SK-N-SH treated with all-trans-retinoic acid at 6 μM for 48 hours (cell line): ENCODE data around the gene RTN4R.

Experiments
- ATAC-seq: fragments of 200-7000 bp; cut with Tn5 transposase; 3 replicates; pipeline ENCODE4 v1.9.1; 2020; ENCODE audit warnings: mild to moderate bottlenecking, moderate library complexity
- ARNTL ChIP-seq: fragments of 450-650 bp; formaldehyde crosslinking; IDR thresholded peaks from 2 replicates; pipeline ENCODE4 v1.5.0; 2020; ENCODE audit warnings: low read depth, mild to moderate bottlenecking, moderate library complexity, borderline replicate concordance
- BACH2 ChIP-seq: fragments of 250-450 bp; sonication (Bioruptor Pico); IDR thresholded peaks from 2 replicates; pipeline ENCODE4 v1.9.0; 2021; ENCODE audit warnings: mild to moderate bottlenecking, borderline replicate concordance
- CREB5 ChIP-seq: fragments of 250-450 bp; sonication (Bioruptor Pico); IDR thresholded peaks from 2 replicates; pipeline ENCODE4 v1.5.1; 2020; ENCODE audit warnings: low read depth, mild to moderate bottlenecking, moderate library complexity
- CSDC2 ChIP-seq: fragments of 250-450 bp; sonication (Bioruptor Pico); IDR thresholded peaks from 2 replicates; pipeline ENCODE4 v1.5.0; 2020; ENCODE audit warnings: mild to moderate bottlenecking, moderate library complexity
- ESRRG ChIP-seq: fragments of 250-450 bp; sonication (Bioruptor Pico); IDR thresholded peaks from 2 replicates; pipeline ENCODE4 v1.6.1; 2021; ENCODE audit warnings: mild to moderate bottlenecking
- OSR1 ChIP-seq: fragments of 250-450 bp; sonication (Bioruptor Pico); IDR thresholded peaks from 2 replicates; pipeline ENCODE4 v1.8.0; 2022; ENCODE audit warnings: moderate library complexity, mild to moderate bottlenecking, inconsistent platforms
- POU6F1 ChIP-seq: fragments of 250-450 bp; sonication (Bioruptor Pico); IDR thresholded peaks from 2 replicates; pipeline ENCODE4 v1.8.0; 2021; ENCODE audit warnings: low read depth, mild to moderate bottlenecking, moderate library complexity, borderline replicate concordance
- PPARA ChIP-seq: fragments of 250-450 bp; sonication (Bioruptor Pico); IDR thresholded peaks from 2 replicates; pipeline ENCODE4 v1.5.0; 2020; ENCODE audit warnings: mild to moderate bottlenecking, borderline replicate concordance
- RARB ChIP-seq: fragments of 250-450 bp; sonication (Bioruptor Pico); IDR thresholded peaks from 2 replicates; pipeline ENCODE4 v1.8.0; 2021; ENCODE audit warnings: mild to moderate bottlenecking, moderate library complexity
- SNAI2 ChIP-seq: fragments of 250-450 bp; sonication (Bioruptor Pico); IDR thresholded peaks from 2 replicates; pipeline ENCODE4 v1.5.0; 2020; ENCODE audit warnings: mild to moderate bottlenecking, moderate library complexity
- TCF4 ChIP-seq: fragments of 250-450 bp; sonication (Bioruptor Pico); IDR thresholded peaks from 2 replicates; pipeline ENCODE4 v1.8.0; 2021; ENCODE audit warnings: mild to moderate bottlenecking, moderate library complexity, borderline replicate concordance
- TOX ChIP-seq: fragments of 250-450 bp; sonication (Bioruptor Pico); IDR thresholded peaks from 2 replicates; pipeline ENCODE4 v1.8.0; 2021; ENCODE audit warnings: mild to moderate bottlenecking, moderate library complexity, borderline replicate concordance
- ZFP3 ChIP-seq: fragments of 250-450 bp; sonication (Bioruptor Pico); IDR thresholded peaks from 2 replicates; pipeline ENCODE4 v1.5.0; 2020; ENCODE audit warnings: mild to moderate bottlenecking, moderate library complexity
- ZFP30 ChIP-seq: fragments of 450-650 bp; formaldehyde crosslinking; IDR thresholded peaks from 2 replicates; pipeline ENCODE4 v1.5.0; 2022; ENCODE audit warnings: mild to moderate bottlenecking, moderate library complexity
- ZNF565 ChIP-seq: fragments of 450-650 bp; formaldehyde crosslinking; conservative IDR thresholded peaks from 2 replicates; pipeline ENCODE4 v1.5.0; 2020; ENCODE audit warnings: low read depth, mild to moderate bottlenecking, moderate library complexity
- ZNF70 ChIP-seq: fragments of 450-650 bp; formaldehyde crosslinking; IDR thresholded peaks from 2 replicates; pipeline ENCODE4 v1.5.0; 2020; ENCODE audit warnings: mild to moderate bottlenecking, moderate library complexity
- TF ChIP-seq, protein P1 (sequence below): fragments of 250-450 bp; sonication (Bioruptor Pico); IDR thresholded peaks from 2 replicates; pipeline ENCODE4 v1.5.0; 2020; ENCODE audit warnings: mild to moderate bottlenecking, moderate library complexity
- TF ChIP-seq, protein P2 (sequence below): fragments of 250-450 bp; sonication (Bioruptor Pico); IDR thresholded peaks from 2 replicates; pipeline ENCODE4 v1.5.1; 2021; ENCODE audit warnings: mild to moderate bottlenecking, moderate library complexity
- TF ChIP-seq, protein P3 (sequence below): fragments of 250-450 bp; sonication (Bioruptor Pico); IDR thresholded peaks from 2 replicates; pipeline ENCODE4 v1.8.0; 2020; ENCODE audit warnings: mild to moderate bottlenecking, moderate library complexity, borderline replicate concordance

RTN4R gene

DNA sequence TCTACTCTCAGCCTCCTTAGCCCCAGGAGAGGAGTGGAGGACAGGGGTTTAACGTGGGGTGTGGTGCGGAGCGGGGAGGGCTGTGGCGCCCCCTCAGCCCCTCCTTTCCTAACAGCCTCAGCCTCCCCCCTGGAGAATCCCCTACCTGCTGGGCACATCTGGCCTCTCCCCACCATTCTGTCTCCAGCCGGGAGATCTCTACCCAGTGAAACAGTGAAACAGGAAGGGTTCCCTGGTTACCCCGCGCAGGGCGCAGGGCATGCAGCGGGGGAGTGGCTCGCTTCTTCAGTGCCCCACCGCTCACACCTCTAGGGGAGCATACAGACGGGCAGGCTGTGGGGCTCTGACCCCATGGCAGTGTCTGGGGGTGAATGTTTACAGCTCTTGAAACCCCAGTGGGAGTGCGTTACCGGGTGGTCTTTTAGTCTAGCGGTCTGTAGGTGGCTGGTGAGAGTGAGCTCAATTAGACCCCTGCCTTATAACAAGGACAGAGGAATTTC is 62.6 kb downstream of the RTN4R start:
- no peak for ATAC-seq
- TF ChIP-seq ESRRG (CRISPR knock-in tag) (no peak), OSR1 (no peak), PPARA (CRISPR knock-in tag) (no peak), ZNF565 (CRISPR knock-in tag) (no peak), CSDC2 (CRISPR knock-in tag) (no peak), ZNF70 (CRISPR knock-in tag) (no peak), TCF4 (CRISPR knock-in tag) (no peak), ARNTL (CRISPR knock-in tag) (no peak), TOX (CRISPR knock-in tag) (no peak), CREB5 (CRISPR knock-in tag) (no peak), RARB (CRISPR knock-in tag) (no peak), SNAI2 (CRISPR knock-in tag) (no peak), ZFP3 (CRISPR knock-in tag) (no peak), POU6F1 (CRISPR knock-in tag) (no peak), BACH2 (no peak), ZFP30 (no peak)
- TF ChIP-seq, protein P1, sequence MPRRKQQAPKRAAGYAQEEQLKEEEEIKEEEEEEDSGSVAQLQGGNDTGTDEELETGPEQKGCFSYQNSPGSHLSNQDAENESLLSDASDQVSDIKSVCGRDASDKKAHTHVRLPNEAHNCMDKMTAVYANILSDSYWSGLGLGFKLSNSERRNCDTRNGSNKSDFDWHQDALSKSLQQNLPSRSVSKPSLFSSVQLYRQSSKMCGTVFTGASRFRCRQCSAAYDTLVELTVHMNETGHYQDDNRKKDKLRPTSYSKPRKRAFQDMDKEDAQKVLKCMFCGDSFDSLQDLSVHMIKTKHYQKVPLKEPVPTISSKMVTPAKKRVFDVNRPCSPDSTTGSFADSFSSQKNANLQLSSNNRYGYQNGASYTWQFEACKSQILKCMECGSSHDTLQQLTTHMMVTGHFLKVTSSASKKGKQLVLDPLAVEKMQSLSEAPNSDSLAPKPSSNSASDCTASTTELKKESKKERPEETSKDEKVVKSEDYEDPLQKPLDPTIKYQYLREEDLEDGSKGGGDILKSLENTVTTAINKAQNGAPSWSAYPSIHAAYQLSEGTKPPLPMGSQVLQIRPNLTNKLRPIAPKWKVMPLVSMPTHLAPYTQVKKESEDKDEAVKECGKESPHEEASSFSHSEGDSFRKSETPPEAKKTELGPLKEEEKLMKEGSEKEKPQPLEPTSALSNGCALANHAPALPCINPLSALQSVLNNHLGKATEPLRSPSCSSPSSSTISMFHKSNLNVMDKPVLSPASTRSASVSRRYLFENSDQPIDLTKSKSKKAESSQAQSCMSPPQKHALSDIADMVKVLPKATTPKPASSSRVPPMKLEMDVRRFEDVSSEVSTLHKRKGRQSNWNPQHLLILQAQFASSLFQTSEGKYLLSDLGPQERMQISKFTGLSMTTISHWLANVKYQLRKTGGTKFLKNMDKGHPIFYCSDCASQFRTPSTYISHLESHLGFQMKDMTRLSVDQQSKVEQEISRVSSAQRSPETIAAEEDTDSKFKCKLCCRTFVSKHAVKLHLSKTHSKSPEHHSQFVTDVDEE (CRISPR knock-in tag): no peak
- TF ChIP-seq, protein P2, sequence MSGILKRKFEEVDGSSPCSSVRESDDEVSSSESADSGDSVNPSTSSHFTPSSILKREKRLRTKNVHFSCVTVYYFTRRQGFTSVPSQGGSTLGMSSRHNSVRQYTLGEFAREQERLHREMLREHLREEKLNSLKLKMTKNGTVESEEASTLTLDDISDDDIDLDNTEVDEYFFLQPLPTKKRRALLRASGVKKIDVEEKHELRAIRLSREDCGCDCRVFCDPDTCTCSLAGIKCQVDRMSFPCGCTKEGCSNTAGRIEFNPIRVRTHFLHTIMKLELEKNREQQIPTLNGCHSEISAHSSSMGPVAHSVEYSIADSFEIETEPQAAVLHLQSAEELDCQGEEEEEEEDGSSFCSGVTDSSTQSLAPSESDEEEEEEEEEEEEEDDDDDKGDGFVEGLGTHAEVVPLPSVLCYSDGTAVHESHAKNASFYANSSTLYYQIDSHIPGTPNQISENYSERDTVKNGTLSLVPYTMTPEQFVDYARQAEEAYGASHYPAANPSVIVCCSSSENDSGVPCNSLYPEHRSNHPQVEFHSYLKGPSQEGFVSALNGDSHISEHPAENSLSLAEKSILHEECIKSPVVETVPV: no peak
- TF ChIP-seq, protein P3, sequence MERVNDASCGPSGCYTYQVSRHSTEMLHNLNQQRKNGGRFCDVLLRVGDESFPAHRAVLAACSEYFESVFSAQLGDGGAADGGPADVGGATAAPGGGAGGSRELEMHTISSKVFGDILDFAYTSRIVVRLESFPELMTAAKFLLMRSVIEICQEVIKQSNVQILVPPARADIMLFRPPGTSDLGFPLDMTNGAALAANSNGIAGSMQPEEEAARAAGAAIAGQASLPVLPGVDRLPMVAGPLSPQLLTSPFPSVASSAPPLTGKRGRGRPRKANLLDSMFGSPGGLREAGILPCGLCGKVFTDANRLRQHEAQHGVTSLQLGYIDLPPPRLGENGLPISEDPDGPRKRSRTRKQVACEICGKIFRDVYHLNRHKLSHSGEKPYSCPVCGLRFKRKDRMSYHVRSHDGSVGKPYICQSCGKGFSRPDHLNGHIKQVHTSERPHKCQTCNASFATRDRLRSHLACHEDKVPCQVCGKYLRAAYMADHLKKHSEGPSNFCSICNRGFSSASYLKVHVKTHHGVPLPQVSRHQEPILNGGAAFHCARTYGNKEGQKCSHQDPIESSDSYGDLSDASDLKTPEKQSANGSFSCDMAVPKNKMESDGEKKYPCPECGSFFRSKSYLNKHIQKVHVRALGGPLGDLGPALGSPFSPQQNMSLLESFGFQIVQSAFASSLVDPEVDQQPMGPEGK (CRISPR knock-in tag): no peak

GRCh38 chr22:20204806-20205205 is 63.3 kb downstream of the RTN4R start:
- no peak for ATAC-seq
- TF ChIP-seq TOX (CRISPR knock-in tag): no peak
- TF ChIP-seq OSR1: no peak
- no peak for TF ChIP-seq RARB (CRISPR knock-in tag)
- no peak for TF ChIP-seq ZFP30
- TF ChIP-seq, protein P1 (CRISPR knock-in tag): no peak
- no peak for TF ChIP-seq TCF4 (CRISPR knock-in tag)
